ENCODE results near the gene ADCY7. TPM values are rescaled to one million over a fixed set of nuclear protein-coding genes. Genes with fewer than 3 reads are reported as not detected.

The ADCY7 gene
- total and polyA plus RNA-seq, 9 of the 15 experiments (the other 6 are each of a cell fraction or from before 2014, with no cell fraction given) = 2.3 to 108 (median 28.6) TPM

DNA sequence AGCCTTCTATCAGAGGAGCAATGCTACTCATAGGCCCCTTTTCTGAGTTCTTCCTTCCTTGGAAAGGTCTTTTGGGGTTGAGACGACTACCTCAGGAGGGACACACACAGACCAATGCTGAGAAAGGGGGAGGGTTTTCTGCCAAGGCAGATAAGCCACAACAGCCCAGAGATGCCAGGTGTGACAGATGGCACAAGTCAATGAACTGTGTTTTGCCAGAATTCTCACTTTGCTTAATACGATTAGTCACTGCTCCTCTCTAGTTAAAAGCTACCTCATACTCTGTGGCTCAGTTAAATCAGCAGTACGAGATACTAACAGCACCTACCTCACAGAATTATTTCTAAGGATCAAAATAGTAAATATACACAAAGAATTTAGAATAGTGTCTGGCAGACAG lies 94.4 kb downstream of the ADCY7 start (continued):
- TF ChIP-seq KLF1 (tag; IDR thresholded peaks at IDR 0.05) (no peak), PHF21A (IDR thresholded peaks at IDR 0.05; ENCODE audit: borderline replicate concordance, low read depth) (no peak)

DNA sequence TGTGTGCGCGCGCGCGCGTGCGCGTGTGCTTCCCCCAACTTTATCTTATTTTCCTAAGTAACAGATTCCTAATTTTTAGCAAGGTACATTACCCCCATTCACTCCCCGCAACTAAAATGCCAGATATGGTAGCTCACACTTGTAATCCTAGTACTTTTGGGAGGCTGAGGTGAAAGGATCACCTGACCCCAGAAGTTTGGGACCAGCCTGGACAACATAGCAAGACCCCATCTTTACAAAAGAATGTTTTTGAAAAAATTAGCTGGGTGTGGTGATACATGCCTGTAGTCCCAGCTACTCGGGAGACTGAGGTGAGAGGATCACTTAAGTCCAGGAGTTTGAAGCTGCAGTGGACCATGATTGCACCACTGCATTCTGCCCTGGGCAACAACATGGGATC lies 97.3 kb downstream of the ADCY7 start:
- POLR2A ChIA-PET = interaction anchor here (0.7 kb wide), 1 partner anchor 108 kb away, joined by 3 read pairs; no protein-coding TSS in a partner anchor
- TF ChIP-seq CBFA2T3 (IDR thresholded peaks at IDR 0.05) (no peak), CBX1 (IDR thresholded peaks at IDR 0.05; ENCODE audit: low read depth) (no peak), ZNF121 (CRISPR knock-in tag; conservative IDR thresholded peaks at IDR 0.05) (peak; percentile 80), ZZZ3 (IDR thresholded peaks at IDR 0.05) (no peak), RBM25 (IDR thresholded peaks at IDR 0.05; ENCODE audit: low read depth, low read length, severe bottlenecking) (peak; percentile 25), CSDE1 (IDR thresholded peaks at IDR 0.05) (no peak)
- TF ChIP-seq, protein P1, sequence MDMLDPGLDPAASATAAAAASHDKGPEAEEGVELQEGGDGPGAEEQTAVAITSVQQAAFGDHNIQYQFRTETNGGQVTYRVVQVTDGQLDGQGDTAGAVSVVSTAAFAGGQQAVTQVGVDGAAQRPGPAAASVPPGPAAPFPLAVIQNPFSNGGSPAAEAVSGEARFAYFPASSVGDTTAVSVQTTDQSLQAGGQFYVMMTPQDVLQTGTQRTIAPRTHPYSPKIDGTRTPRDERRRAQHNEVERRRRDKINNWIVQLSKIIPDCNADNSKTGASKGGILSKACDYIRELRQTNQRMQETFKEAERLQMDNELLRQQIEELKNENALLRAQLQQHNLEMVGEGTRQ (CRISPR knock-in tag; IDR thresholded peaks at IDR 0.05) = no peak
- TF ChIP-seq, protein P2, sequence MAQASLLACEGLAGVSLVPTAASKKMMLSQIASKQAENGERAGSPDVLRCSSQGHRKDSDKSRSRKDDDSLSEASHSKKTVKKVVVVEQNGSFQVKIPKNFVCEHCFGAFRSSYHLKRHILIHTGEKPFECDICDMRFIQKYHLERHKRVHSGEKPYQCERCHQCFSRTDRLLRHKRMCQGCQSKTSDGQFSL (CRISPR knock-in tag; IDR thresholded peaks at IDR 0.05) = no peak
- TF ChIP-seq, protein P2 (tag; IDR thresholded peaks at IDR 0.05) = no peak
- H3K79me2 ChIP-seq (ENCODE audit: control insufficient read depth, insufficient read depth, low read length) = peaks cover 87% of the 10 kb centered on the region
- intact Hi-C loops (cut with micrococcal nuclease) (no loop called here), in situ Hi-C loops (cut with MboI) (loop anchor here (10.0 kb wide), 1 partner anchor 339 kb away; the partner anchor contains the start of gene CNEP1R1)
- H3K4me1 ChIP-seq (replicated peaks in 1 of 2; ENCODE audit: control insufficient read depth in 2 of 2, insufficient read depth in 2 of 2, low read length in 2 of 2) = peaks cover 8% of the 10 kb centered on the region in 2 experiments
- WGBS (ENCODE audit: insufficient coverage, low coverage, missing lambda C conversion rate) = 94% methylated on average over 2 of the region's 10 CpGs
- CTCF ChIA-PET (ENCODE audit: low intra/inter-chr PET ratio) = no interaction called here
- no peak overlapping the region for H3K27ac ChIP-seq (ENCODE audit: extremely low read depth, low read depth, low read length)
- no TSS peak for BruUV-seq (replicated peaks)
- peaks cover 87% of the 10 kb centered on the region for H3K36me3 ChIP-seq (ENCODE audit: control insufficient read depth, insufficient read depth, low read length)
- H3K9me1 ChIP-seq (ENCODE audit: control insufficient read depth, insufficient read depth, low read length) = no peaks in the 10 kb centered on the region
- H2AFZ ChIP-seq (ENCODE audit: low read depth, low read length) = no peak overlapping the region
- H4K20me1 ChIP-seq (replicated peaks; ENCODE audit: control insufficient read depth, insufficient read depth, low read length) = no peaks in the 10 kb centered on the region
- no peaks in the 10 kb centered on the region for H3K27me3 ChIP-seq (ENCODE audit: control insufficient read depth in 2 of 2, insufficient read depth in 2 of 2, low read length in 2 of 2)
- ATAC-seq (no peak), DNase-seq (ENCODE audit: extremely low read depth in 1 of 4, low spot score in 3 of 4) (no peak), FAIRE-seq (no peak)
- H3K9me3 ChIP-seq (replicated peaks; ENCODE audit: control insufficient read depth, insufficient read depth, low read depth, low read length) = no peaks in the 10 kb centered on the region
- H3K9ac ChIP-seq (ENCODE audit: insufficient read depth in 1 of 2, low read depth in 2 of 2, low read length in 2 of 2) = no peak overlapping the region
- no peak overlapping the region for H3K4me2 ChIP-seq (ENCODE audit: insufficient read depth, low read length)
- H3K4me3 ChIP-seq = no peak overlapping the region
